ENCODE results near the gene SUSD4. TPM values are rescaled to one million over a fixed set of nuclear protein-coding genes. Genes with fewer than 3 reads are reported as not detected.

Gene SUSD4
- total and polyA plus RNA-seq, 10 of the 15 experiments (the other 5 are each of a cell fraction or from before 2014, with no cell fraction given): 0.13 to 1.1 (median 0.26) TPM; not detected in 3

DNA sequence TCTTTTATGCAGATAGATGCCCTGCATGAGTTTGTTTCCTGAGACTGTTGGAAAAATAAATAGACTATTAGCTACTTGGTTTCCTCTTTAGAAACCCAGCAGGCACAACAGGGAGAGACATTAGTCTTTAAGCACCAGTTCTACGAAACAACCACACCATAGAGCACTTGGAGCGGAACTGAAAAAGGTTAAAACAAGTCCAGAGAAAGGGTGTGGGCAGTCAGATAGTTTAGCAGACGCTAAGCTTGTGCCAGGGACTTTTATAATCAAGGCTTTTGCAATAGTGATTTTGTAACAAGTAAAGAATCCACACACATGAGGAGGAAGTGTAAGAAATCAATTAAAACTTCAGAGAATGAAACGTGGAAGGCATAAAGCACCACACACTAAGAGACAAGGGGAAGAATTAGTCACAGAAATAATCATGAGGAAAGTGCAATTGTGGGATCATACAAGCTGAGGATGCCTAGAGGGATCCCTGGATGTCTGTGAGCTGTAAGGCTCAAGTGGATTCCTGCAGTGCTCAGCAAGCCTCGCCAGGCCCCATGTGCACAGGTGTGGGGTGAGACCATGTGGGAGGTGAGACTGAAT, 183.2 kb downstream of the SUSD4 start (continued):
- no peak for TF ChIP-seq MEF2A (IDR thresholded peaks at IDR 0.05; ENCODE audit: insufficient read depth, low read depth, low read length)
- TF ChIP-seq SMARCA5 (IDR thresholded peaks at IDR 0.05): peak; percentile 40; the same call in 1 of the 2 replicates
- no peak for TF ChIP-seq CREB1 (IDR thresholded peaks at IDR 0.05; ENCODE audit: low read depth)
- no peak for TF ChIP-seq HDAC2 (IDR thresholded peaks at IDR 0.05)
- no peak for TF ChIP-seq ETV6 (conservative IDR thresholded peaks at IDR 0.05 in 1 of 2, IDR thresholded peaks at IDR 0.05 in 1 of 2; ENCODE audit: borderline replicate concordance in 1 of 2, low read depth in 1 of 2)
- peak; percentile 46; the same call in 1 of the 2 replicates for TF ChIP-seq ZNF24 (IDR thresholded peaks at IDR 0.05)
- TF ChIP-seq MTA2 (IDR thresholded peaks at IDR 0.05; ENCODE audit: low read depth): peak; percentile 80
- TF ChIP-seq JUNB (IDR thresholded peaks at IDR 0.05): no peak
- TF ChIP-seq, protein P1, sequence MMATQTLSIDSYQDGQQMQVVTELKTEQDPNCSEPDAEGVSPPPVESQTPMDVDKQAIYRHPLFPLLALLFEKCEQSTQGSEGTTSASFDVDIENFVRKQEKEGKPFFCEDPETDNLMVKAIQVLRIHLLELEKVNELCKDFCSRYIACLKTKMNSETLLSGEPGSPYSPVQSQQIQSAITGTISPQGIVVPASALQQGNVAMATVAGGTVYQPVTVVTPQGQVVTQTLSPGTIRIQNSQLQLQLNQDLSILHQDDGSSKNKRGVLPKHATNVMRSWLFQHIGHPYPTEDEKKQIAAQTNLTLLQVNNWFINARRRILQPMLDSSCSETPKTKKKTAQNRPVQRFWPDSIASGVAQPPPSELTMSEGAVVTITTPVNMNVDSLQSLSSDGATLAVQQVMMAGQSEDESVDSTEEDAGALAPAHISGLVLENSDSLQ (IDR thresholded peaks at IDR 0.05): no peak
- TF ChIP-seq CHD4 (IDR thresholded peaks at IDR 0.05): no peak
- no peak for TF ChIP-seq ZNF217 (IDR thresholded peaks at IDR 0.05)
- TF ChIP-seq YY1 (IDR thresholded peaks at IDR 0.05; ENCODE audit: low read depth, low read length): no peak
- TF ChIP-seq CEBPB (IDR thresholded peaks at IDR 0.05; ENCODE audit: borderline replicate concordance in 1 of 2, low read depth in 2 of 2, low read length in 2 of 2): no peak

DNA sequence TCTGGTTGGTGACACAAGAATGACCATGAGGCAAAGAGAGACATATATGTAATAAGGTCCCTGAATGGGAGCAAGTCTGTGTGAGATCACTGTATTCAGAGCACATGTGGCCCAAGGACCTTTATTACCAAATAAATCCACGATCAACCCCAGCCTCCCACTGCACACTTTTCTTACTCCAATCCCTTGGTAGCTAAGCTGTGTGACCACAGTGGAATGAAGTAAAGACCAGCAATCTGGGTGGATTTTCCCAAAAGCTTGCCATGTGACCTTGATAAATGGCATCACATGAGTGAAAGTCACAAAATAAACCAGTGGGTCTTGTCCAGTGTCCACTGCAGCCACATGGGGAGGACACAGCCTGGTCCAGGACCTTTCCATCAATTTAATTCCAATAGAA, 184.2 kb downstream of the SUSD4 start:
- Histone ChIP-seq H3K27ac (ENCODE audit: control insufficient read depth, insufficient read depth) (no peak overlapping the region), H3K79me2 (ENCODE audit: control insufficient read depth, insufficient read depth, low read length) (no peaks in the 10 kb centered on the region), H2AFZ (ENCODE audit: control insufficient read depth, low read depth, low read length) (no peak overlapping the region), H3K4me1 (ENCODE audit: control insufficient read depth, insufficient read depth, low read length) (no peaks in the 10 kb centered on the region), H3K4me2 (ENCODE audit: control insufficient read depth, insufficient read depth) (no peak overlapping the region), H3K9me3 (replicated peaks; ENCODE audit: control insufficient read depth, insufficient read depth, low read length) (no peaks in the 10 kb centered on the region), H3K4me3 (no peak overlapping the region), H3K27me3 (replicated peaks in 1 of 2; ENCODE audit: control insufficient read depth in 2 of 2, insufficient read depth in 2 of 2, low read length in 1 of 2) (peaks cover 0 to 3% of the 10 kb centered on the region in 2 experiments; a peak in 2 of 4 replicates), H3K9ac (ENCODE audit: control insufficient read depth, insufficient read depth, low read length) (no peak overlapping the region), H3K36me3 (ENCODE audit: control insufficient read depth in 2 of 2, insufficient read depth in 2 of 2, low read length in 1 of 2) (no peaks in the 10 kb centered on the region), H4K20me1 (ENCODE audit: control insufficient read depth, insufficient read depth) (no peaks in the 10 kb centered on the region)
- no peak for FAIRE-seq
- ChIA-PET CTCF (interaction anchor here (0.8 to 3.0 kb wide), 11 partner anchors 10 to 370 kb away, joined by 3 to 25 read pairs (median 4); partner anchors contain the start of gene TLR5), RAD21 (ENCODE audit: unreplicated experiment) (interaction anchor here (1.1 to 3.4 kb wide), 10 partner anchors 14 to 64 kb away, joined by 3 to 31 read pairs (median 10); partner anchors contain the start of gene TLR5), SMC1A (ENCODE audit: uncharacterized antibody, unreplicated experiment) (interaction anchor here (0.6 to 3.3 kb wide), 13 partner anchors 10 to 71 kb away, joined by 3 to 30 read pairs (median 7); partner anchors contain the start of gene TLR5), POLR2A (interaction anchor here (0.6 to 1.9 kb wide), 5 partner anchors 10 to 1532 kb away, joined by 3 to 7 read pairs (median 3); no protein-coding TSS in a partner anchor)
- BruUV-seq (replicated peaks): no TSS peak
- ATAC-seq: no peak
- intact Hi-C loops (cut with micrococcal nuclease; ENCODE audit: unreplicated experiment) (no loop called here), in situ Hi-C loops (cut with MboI) (no loop called here)
- DNase-seq (ENCODE audit: low read depth, low spot score): no peak
- 0% methylated on average over 1 of the region's 1 CpG for WGBS (ENCODE audit: insufficient coverage, insufficient replicate concordance, low lambda C conversion rate, missing lambda C conversion rate)
- no peak for TF ChIP-seq BACH1 (IDR thresholded peaks at IDR 0.05; ENCODE audit: borderline replicate concordance)
- no peak for TF ChIP-seq FOXM1 (IDR thresholded peaks at IDR 0.05; ENCODE audit: low read depth, low read length)
- no peak for TF ChIP-seq EP300 (IDR thresholded peaks at IDR 0.05; ENCODE audit: borderline replicate concordance in 1 of 2, control insufficient read depth in 1 of 2, low read depth in 2 of 2, low read length in 2 of 2)
- TF ChIP-seq GATAD2B (conservative IDR thresholded peaks at IDR 0.05; ENCODE audit: low read depth): no peak
- no peak for TF ChIP-seq CHD4 (IDR thresholded peaks at IDR 0.05)
- no peak for TF ChIP-seq ESRRA (IDR thresholded peaks at IDR 0.05; ENCODE audit: low read length)
- no peak for TF ChIP-seq ZSCAN29 (IDR thresholded peaks at IDR 0.05)
- TF ChIP-seq FOS (IDR thresholded peaks at IDR 0.05; ENCODE audit: borderline replicate concordance, extremely low read depth, insufficient read length): no peak
- TF ChIP-seq SIN3A (IDR thresholded peaks at IDR 0.05; ENCODE audit: low read depth, low read length): no peak
- TF ChIP-seq KDM1A (IDR thresholded peaks at IDR 0.05; ENCODE audit: borderline replicate concordance): no peak
- TF ChIP-seq NFYB (IDR thresholded peaks at IDR 0.05; ENCODE audit: insufficient read depth, low read depth, low read length): no peak

Measured in GM12878 (cell line).